Caco-2 (cell line): ENCODE data around the gene PRKX. TPM values are rescaled to one million over a fixed set of nuclear protein-coding genes. Genes with fewer than 3 reads are reported as not detected.

Experiments used
- Bru-seq: library from RNA; stranded (reverse); fragments of 400-500 nt; gene quantifications from one replicate; lab custom pipeline; 2021; lab: Mats Ljungman, UMichigan
- BruChase-seq, 2 experiments: library from RNA; stranded (reverse); fragments of 400-500 nt; gene quantifications; one replicate each; lab custom pipeline; 2021; lab: Mats Ljungman, UMichigan
- BruUV-seq: library from RNA; stranded (reverse); fragments of 400-500 nt; replicated peaks from 2 replicates; lab custom pipeline; 2021; lab: Mats Ljungman, UMichigan
- CTCF ChIA-PET: fragments of 300-600 bp; sonication (Branson Sonifier 250); formaldehyde crosslinking; loops from one replicate; lab custom pipeline; 2022; ENCODE audit warnings: antibody characterized with exemption; lab: Charles Lee
- POLR2A ChIA-PET: fragments of 300-600 bp; sonication (Branson Sonifier 250); formaldehyde crosslinking; loops from one replicate; lab custom pipeline; 2022; ENCODE audit warnings: antibody characterized with exemption; lab: Charles Lee
- DNase-seq, 2 experiments: peaks; one replicate each; pipeline versions ENCODE4 v3.0.0 to v3.0.0-alpha.2; 2020 to 2022
- H3K27me3 ChIP-seq: replicated peaks from 2 replicates; pipeline ENCODE4 v1.6.0; 2011; ENCODE audit warnings: low read length; ENCODE audit not compliant: control insufficient read depth, insufficient read depth
- H3K36me3 ChIP-seq: 2 replicates; pipeline ENCODE4 v1.5.1; 2011; ENCODE audit warnings: low read length; ENCODE audit not compliant: control insufficient read depth, insufficient read depth
- H3K4me1 ChIP-seq: fragments of 250-450 bp; sonication (Bioruptor Pico); 2 replicates; pipeline ENCODE4 v1.5.1; 2020; ENCODE audit warnings: mild to moderate bottlenecking
- H3K4me3 ChIP-seq: 2 replicates; pipeline ENCODE4 v1.5.1; 2011; ENCODE audit warnings: low read depth, mild to moderate bottlenecking, control low read depth, low read length
- H3K9me3 ChIP-seq: fragments of 250-450 bp; sonication (Bioruptor Pico); 2 replicates; pipeline ENCODE4 v1.5.1; 2020; ENCODE audit warnings: mild to moderate bottlenecking, moderate library complexity
- H3K27ac Mint-ChIP-seq: one replicate; pipeline ENCODE4 v1.8.0; 2022; ENCODE audit warnings: mixed read lengths; ENCODE audit not compliant: unreplicated experiment
- H3K27me3 Mint-ChIP-seq: one replicate; pipeline ENCODE4 v1.8.0; 2022; ENCODE audit warnings: mixed read lengths; ENCODE audit not compliant: insufficient read depth, unreplicated experiment
- H3K36me3 Mint-ChIP-seq: one replicate; pipeline ENCODE4 v1.8.0; 2022; ENCODE audit warnings: mild to moderate bottlenecking, mixed read lengths; ENCODE audit not compliant: insufficient read depth, unreplicated experiment
- H3K4me1 Mint-ChIP-seq: one replicate; pipeline ENCODE4 v1.8.0; 2022; ENCODE audit warnings: low read depth, mixed read lengths; ENCODE audit not compliant: unreplicated experiment
- H3K4me3 Mint-ChIP-seq: one replicate; pipeline ENCODE4 v1.8.0; 2022; ENCODE audit warnings: mild to moderate bottlenecking, moderate library complexity, mixed read lengths; ENCODE audit not compliant: unreplicated experiment
- H3K9me3 Mint-ChIP-seq: one replicate; pipeline ENCODE4 v1.8.0; 2022; ENCODE audit warnings: mixed read lengths; ENCODE audit not compliant: unreplicated experiment
- CTCF ChIP-seq, 2 experiments: fragments of 200-600 bp in 1 of 2; IDR thresholded peaks; 1 replicate in 1 of 2; 2 replicates in 1 of 2; pipeline versions ENCODE4 v1.5.1 to v1.8.0; 2011 to 2022; ENCODE audit warnings: antibody characterized with exemption in 1 of 2, control low read depth in 1 of 2, inconsistent platforms in 1 of 2, low read depth in 1 of 2, low read length in 1 of 2, mild to moderate bottlenecking in 1 of 2, moderate library complexity in 1 of 2; ENCODE audit not compliant: insufficient read depth in 1 of 2, severe bottlenecking in 1 of 2, unreplicated experiment in 1 of 2
- intact Hi-C: fragments of 100-400 bp; cut with micrococcal nuclease; formaldehyde crosslinking; loops from one replicate; pipeline ENCODE4 v1.10.0; 2022; ENCODE audit not compliant: unreplicated experiment
- long read RNA-seq: library from polyadenylated mRNA; stranded (forward); transcript quantifications from one replicate; pipeline ENCODE4 v2.0.0, GENCODE V29; 2022
- total RNA-seq: library from RNA; stranded (reverse); gene quantifications from 2 replicates; pipeline ENCODE4 v1.2.3, GENCODE V29; 2022

PRKX gene
- total RNA-seq, result 20.3 and 23.3 TPM in 2 replicates
- Bru-seq, nascent RNA, result percentile 55 among the genes with signal in this experiment
- percentile 60 among the genes with signal in this experiment for BruChase-seq, experiment 1, labeled RNA remaining after a 2-hour chase
- percentile 71 among the genes with signal in this experiment for BruChase-seq, experiment 2, labeled RNA remaining after a 6-hour chase
- long read RNA-seq, full-length matches to known transcripts, result 12 of 19 reads
- long read RNA-seq, partial matches to known transcripts, result 0 of 19 reads
- long read RNA-seq, other reads (novel, unspliced or antisense), result 7 of 19 reads

DNA sequence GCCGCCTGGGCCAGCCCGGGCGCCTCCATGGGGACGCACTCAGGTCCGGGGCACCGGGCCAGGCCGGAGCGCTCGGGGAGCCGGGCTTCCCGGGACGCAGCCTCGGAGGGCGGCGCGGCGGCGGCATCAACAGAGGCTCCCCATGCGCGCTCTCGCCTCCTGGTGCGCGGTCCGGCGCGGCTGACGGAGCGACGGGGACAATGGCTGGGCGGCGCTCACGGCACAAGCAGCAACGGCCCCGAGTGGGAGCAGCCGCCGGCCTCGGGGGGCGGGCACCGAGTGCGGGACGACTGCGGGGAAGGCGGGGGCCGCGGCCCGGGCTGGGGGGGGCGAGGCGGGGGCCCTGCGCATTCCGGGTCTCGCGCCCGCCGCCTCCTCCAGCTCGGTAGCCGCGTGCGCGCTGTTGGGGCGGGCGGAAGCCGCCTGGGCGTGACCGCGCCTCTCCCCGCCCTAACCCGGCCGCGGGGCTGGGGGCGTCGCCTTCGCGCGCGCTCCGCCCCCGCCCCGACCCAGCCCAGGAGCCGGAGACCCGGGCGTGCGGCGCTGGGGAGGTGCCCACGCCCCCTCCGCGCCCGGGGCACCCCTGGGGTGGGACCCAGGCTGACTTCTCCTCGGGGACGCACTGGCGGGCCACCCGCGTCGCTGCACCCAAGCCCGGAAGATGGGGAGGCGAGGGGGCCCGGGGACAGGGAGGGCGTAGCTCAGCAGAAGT lies at the start of gene PRKX:
TSS of gene PRKX (minus strand) at position 425 of the 712 bp plus-strand sequence. CDS start at position 29, 396 bp downstream.
- no peaks in the 10 kb centered on the region for H3K4me1 Mint-ChIP-seq
- no peak for TF ChIP-seq CTCF (IDR thresholded peaks at IDR 0.05; ENCODE audit: insufficient read depth in 1 of 2, low read depth in 1 of 2, low read length in 1 of 2, severe bottlenecking in 1 of 2, unreplicated experiment in 1 of 2)
- no TSS peak for BruUV-seq
- H3K27me3 ChIP-seq, result no peaks in the 10 kb centered on the region
- H3K27ac Mint-ChIP-seq, result peak within 1 kb of the TSS; percentile 77
- peak within 1 kb of the TSS; percentile 70 for H3K4me3 ChIP-seq
- no peaks in the 10 kb centered on the region for H3K36me3 ChIP-seq
- CTCF ChIA-PET, result no interaction called here
- H3K9me3 ChIP-seq, result no peaks in the 10 kb centered on the region
- POLR2A ChIA-PET, result no interaction called here
- H3K36me3 Mint-ChIP-seq, result no peaks in the 10 kb centered on the region
- H3K27me3 Mint-ChIP-seq, result no peaks in the 10 kb centered on the region
- no peaks in the 10 kb centered on the region for H3K4me1 ChIP-seq
- peak; percentile 40 to 70 for DNase-seq
- intact Hi-C loops, result loop anchor here (2.0 to 5.0 kb wide), 2 partner anchors 51 to 63 kb away; no protein-coding TSS in a partner anchor
- H3K9me3 Mint-ChIP-seq, result no peaks in the 10 kb centered on the region
- H3K4me3 Mint-ChIP-seq, result peak within 1 kb of the TSS; percentile 83

- Mint-ChIP-seq H3K27me3 (peaks cover 5% of the 10 kb centered on the region), H3K4me3 (no peak overlapping the region), H3K4me1 (no peaks in the 10 kb centered on the region), H3K27ac (no peak overlapping the region), H3K36me3 (no peaks in the 10 kb centered on the region), H3K9me3 (peaks cover 11% of the 10 kb centered on the region)
- DNase-seq, result no peak
- intact Hi-C loops, result no loop called here
- H3K27me3 ChIP-seq, result no peaks in the 10 kb centered on the region
- CTCF ChIA-PET, result no interaction called here
- no peaks in the 10 kb centered on the region for H3K36me3 ChIP-seq
- TF ChIP-seq CTCF (IDR thresholded peaks at IDR 0.05; ENCODE audit: insufficient read depth in 1 of 2, low read depth in 1 of 2, low read length in 1 of 2, severe bottlenecking in 1 of 2, unreplicated experiment in 1 of 2), result no peak
- H3K9me3 ChIP-seq, result no peaks in the 10 kb centered on the region
- no peaks in the 10 kb centered on the region for H3K4me1 ChIP-seq
- BruUV-seq, result no TSS peak
- no peak overlapping the region for H3K4me3 ChIP-seq
- POLR2A ChIA-PET, result no interaction called here
Observed at GRCh38 chrX:3763111-3763510, 49.7 kb upstream of the PRKX start.

GRCh38 chrX:3757510-3758025 lies 44.1 kb upstream of the PRKX start:
- POLR2A ChIA-PET, result no interaction called here
- intact Hi-C loops, result no loop called here

More at GRCh38 chrX:3757510-3758025, 44.1 kb upstream of the PRKX start:
- no peak for TF ChIP-seq CTCF (IDR thresholded peaks at IDR 0.05; ENCODE audit: insufficient read depth in 1 of 2, low read depth in 1 of 2, low read length in 1 of 2, severe bottlenecking in 1 of 2, unreplicated experiment in 1 of 2)
- H3K36me3 Mint-ChIP-seq, result no peaks in the 10 kb centered on the region
- H3K4me3 Mint-ChIP-seq, result no peak overlapping the region
- no peak overlapping the region for H3K27ac Mint-ChIP-seq
- no peak for DNase-seq
- H3K36me3 ChIP-seq, result no peaks in the 10 kb centered on the region
- H3K4me3 ChIP-seq, result no peak overlapping the region
- no peaks in the 10 kb centered on the region for H3K9me3 ChIP-seq
- no peaks in the 10 kb centered on the region for H3K4me1 ChIP-seq
- H3K27me3 ChIP-seq, result no peaks in the 10 kb centered on the region
- no TSS peak for BruUV-seq
- no peaks in the 10 kb centered on the region for H3K4me1 Mint-ChIP-seq
- H3K27me3 Mint-ChIP-seq, result no peaks in the 10 kb centered on the region
- CTCF ChIA-PET, result interaction anchor here (0.7 kb wide), 1 partner anchor 51 kb away, joined by 4 read pairs; no protein-coding TSS in a partner anchor
- H3K9me3 Mint-ChIP-seq, result no peaks in the 10 kb centered on the region
